ENCODE data around the gene NBEAL1.
"Not testable (repeated sequence)": the region's sequence is repeated elsewhere in the genome, so short reads cannot be mapped to it uniquely, and the experiment has no call there.

NBEAL1 gene

GRCh38 chr2:203097735-203098134 is 83.1 kb downstream of the NBEAL1 start:
- no peak overlapping the region for H3K4me3 ChIP-seq (ENCODE audit: low read depth, low read length)
- no peak for TF ChIP-seq CTCF (IDR thresholded peaks at IDR 0.05; ENCODE audit: low read depth, low read length)

- not testable (repeated sequence) for H3K4me3 ChIP-seq (ENCODE audit: low read depth, low read length)
These were observed 87.7 kb downstream of the NBEAL1 start for GRCh38 chr2:203102357-203102756.

- TF ChIP-seq CTCF (IDR thresholded peaks at IDR 0.05; ENCODE audit: low read depth, low read length) = no peak
- no peak overlapping the region for H3K4me3 ChIP-seq (ENCODE audit: low read depth, low read length)
These were observed 89.6 kb downstream of the NBEAL1 start for GRCh38 chr2:203104273-203104672.

GRCh38 chr2:203105996-203106395 is 91.3 kb downstream of the NBEAL1 start:
- no peak for TF ChIP-seq CTCF (IDR thresholded peaks at IDR 0.05; ENCODE audit: low read depth, low read length)
- H3K4me3 ChIP-seq (ENCODE audit: low read depth, low read length) = no peak overlapping the region

GRCh38 chr2:203110496-203110895 is 95.8 kb downstream of the NBEAL1 start:
- not testable (repeated sequence) for H3K4me3 ChIP-seq (ENCODE audit: low read depth, low read length)

GRCh38 chr2:203112342-203112741 is 97.7 kb downstream of the NBEAL1 start:
- H3K4me3 ChIP-seq (ENCODE audit: low read depth, low read length) = no peak overlapping the region
- TF ChIP-seq CTCF (IDR thresholded peaks at IDR 0.05; ENCODE audit: low read depth, low read length) = no peak

GRCh38 chr2:203115201-203115700 is 100.6 kb downstream of the NBEAL1 start:
- H3K4me3 ChIP-seq (ENCODE audit: low read depth, low read length) = not testable (repeated sequence)

- no peak for TF ChIP-seq CTCF (IDR thresholded peaks at IDR 0.05; ENCODE audit: low read depth, low read length)
- H3K4me3 ChIP-seq (ENCODE audit: low read depth, low read length) = no peak overlapping the region
These were observed 107.8 kb downstream of the NBEAL1 start for GRCh38 chr2:203122317-203122986.

GRCh38 chr2:203126996-203127395 is 112.3 kb downstream of the NBEAL1 start:
- no peak for TF ChIP-seq CTCF (IDR thresholded peaks at IDR 0.05; ENCODE audit: low read depth, low read length)
- H3K4me3 ChIP-seq (ENCODE audit: low read depth, low read length) = no peak overlapping the region
